H1 (cell line): ENCODE measurements around the gene PLCB4. TPM values are rescaled to one million over a fixed set of nuclear protein-coding genes. Genes with fewer than 3 reads are reported as not detected.

Source experiments
- CTCF ChIA-PET: fragments of 300-600 bp; sonication (Branson Sonifier 250); formaldehyde crosslinking; loops from one replicate; lab custom pipeline; 2021; ENCODE audit not compliant: partially characterized antibody; lab: Charles Lee
- POLR2A ChIA-PET: fragments of 300-600 bp; sonication (Branson Sonifier 250); formaldehyde crosslinking; loops from one replicate; lab custom pipeline; 2021; ENCODE audit warnings: inconsistent platforms; ENCODE audit not compliant: partially characterized antibody; lab: Charles Lee
- DNase-seq, 2 experiments: peaks; one replicate each; pipeline versions ENCODE4 v3.0.0 to v3.0.0-alpha.2; 2010 to 2022; ENCODE audit warnings: low spot score in 2 of 2, low read depth in 1 of 2, mixed read lengths in 1 of 2
- FAIRE-seq: peaks from 2 replicates; lab custom pipeline; 2011; peaks lifted over from hg19 to GRCh38; lab: Jason Lieb, UNC
- H2AFZ ChIP-seq: 2 replicates; pipeline ENCODE4 v1.8.1; 2012; ENCODE audit warnings: low read length, inconsistent platforms
- H2AK5ac ChIP-seq: 2 replicates; pipeline ENCODE4 v1.6.1; 2013; ENCODE audit warnings: low read depth, low read length
- H2BK120ac ChIP-seq: replicated peaks from 2 replicates; pipeline ENCODE3; 2013; ENCODE audit warnings: low read depth, low read length, inconsistent platforms
- H2BK12ac ChIP-seq: 2 replicates; pipeline ENCODE4 v1.6.1; 2013; ENCODE audit warnings: low read depth, low read length
- H2BK15ac ChIP-seq: 2 replicates; pipeline ENCODE4 v1.6.1; 2013; ENCODE audit warnings: low read length
- H2BK20ac ChIP-seq: 2 replicates; pipeline ENCODE4 v1.6.1; 2013; ENCODE audit warnings: low read length
- H2BK5ac ChIP-seq: 2 replicates; pipeline ENCODE4 v1.6.1; 2013; ENCODE audit warnings: low read depth, low read length
- H3K14ac ChIP-seq: 2 replicates; pipeline ENCODE4 v1.6.1; 2013; ENCODE audit warnings: inconsistent platforms; ENCODE audit not compliant: insufficient read length
- H3K18ac ChIP-seq: 2 replicates; pipeline ENCODE4 v1.6.1; 2013; ENCODE audit warnings: low read length; ENCODE audit errors: extremely low read depth
- H3K23ac ChIP-seq: 2 replicates; pipeline ENCODE4 v1.6.1; 2013; ENCODE audit warnings: inconsistent platforms; ENCODE audit not compliant: insufficient read length
- H3K23me2 ChIP-seq: 2 replicates; pipeline ENCODE4 v1.6.1; 2013; ENCODE audit warnings: low read depth, low read length
- H3K27ac ChIP-seq: 2 replicates; pipeline ENCODE4 v1.6.1; 2011; ENCODE audit warnings: low read depth, low read length, inconsistent platforms
- H3K27me3 ChIP-seq, 4 experiments: replicated peaks in 1 of 4; 1 replicate in 1 of 4; 2 replicates in 3 of 4; pipeline versions ENCODE4 v1.6.1 to v1.8.1; 2011 to 2013; ENCODE audit warnings: low read length in 3 of 4, mild to moderate bottlenecking in 3 of 4, inconsistent platforms in 2 of 4, mixed read lengths in 2 of 4, moderate library complexity in 1 of 4; ENCODE audit not compliant: control insufficient read depth in 3 of 4, insufficient read depth in 3 of 4; ENCODE audit errors: extremely low read depth in 1 of 4
- H3K36me3 ChIP-seq, 4 experiments: 2 replicates each; pipeline versions ENCODE4 v1.6.1 to v1.8.1; 2011 to 2013; ENCODE audit warnings: mild to moderate bottlenecking in 4 of 4, low read length in 3 of 4, moderate library complexity in 2 of 4, control low read depth in 1 of 4, inconsistent platforms in 1 of 4; ENCODE audit not compliant: insufficient read depth in 4 of 4, control insufficient read depth in 2 of 4
- H3K4ac ChIP-seq: replicated peaks from 2 replicates; pipeline ENCODE3; 2013; ENCODE audit warnings: low read length, low read depth, mixed read lengths, inconsistent platforms; ENCODE audit not compliant: insufficient read length
- H3K4me1 ChIP-seq, 4 experiments: replicated peaks in 1 of 4; 1 replicate in 1 of 4; 2 replicates in 3 of 4; pipeline versions ENCODE4 v1.6.1 to v1.8.1; 2011 to 2013; ENCODE audit warnings: low read length in 3 of 4, inconsistent platforms in 2 of 4, mixed read lengths in 1 of 4; ENCODE audit not compliant: insufficient read depth in 4 of 4, control insufficient read depth in 3 of 4
- H3K4me2 ChIP-seq, 2 experiments: 2 replicates each; pipeline versions ENCODE4 v1.6.1 to v1.8.1; 2011 to 2013; ENCODE audit warnings: low read depth in 2 of 2, low read length in 2 of 2, control low read depth in 1 of 2, inconsistent platforms in 1 of 2, mild to moderate bottlenecking in 1 of 2; ENCODE audit not compliant: insufficient read depth in 1 of 2
- H3K4me3 ChIP-seq, 4 experiments: fragments of 200-600, 300-600 bp in 1 of 4; sonication (generic), shearing (Covaris generic), sonication (Bioruptor Twin) in 1 of 4; 2 replicates each; pipeline versions ENCODE4 v1.5.1 to v1.8.1; 2011 to 2016; ENCODE audit warnings: low read length in 4 of 4, low read depth in 3 of 4, control low read depth in 2 of 4, inconsistent platforms in 2 of 4, mild to moderate bottlenecking in 2 of 4, mixed read lengths in 1 of 4, moderate library complexity in 1 of 4; ENCODE audit not compliant: insufficient read depth in 2 of 4; ENCODE audit errors: extremely low read depth in 1 of 4
- H3K56ac ChIP-seq: replicated peaks from 2 replicates; pipeline ENCODE3; 2013; ENCODE audit warnings: low read depth, mild to moderate bottlenecking, mixed read lengths, low read length, inconsistent platforms; ENCODE audit not compliant: insufficient read length
- H3K79me1 ChIP-seq: 2 replicates; pipeline ENCODE4 v1.6.1; 2013; ENCODE audit warnings: low read depth, low read length, control low read depth
- H3K79me2 ChIP-seq, 2 experiments: 2 replicates each; pipeline versions ENCODE4 v1.6.1 to v1.8.1; 2012 to 2013; ENCODE audit warnings: low read length in 2 of 2, mild to moderate bottlenecking in 2 of 2, inconsistent platforms in 1 of 2; ENCODE audit not compliant: insufficient read depth in 2 of 2, control insufficient read depth in 1 of 2
- H3K9ac ChIP-seq, 4 experiments: replicated peaks in 1 of 4; 1 replicate in 1 of 4; 2 replicates in 3 of 4; pipeline versions ENCODE4 v1.6.1 to v1.8.1; 2011 to 2013; ENCODE audit warnings: low read depth in 3 of 4, low read length in 3 of 4, control low read depth in 2 of 4, mild to moderate bottlenecking in 2 of 4, moderate library complexity in 2 of 4, inconsistent platforms in 1 of 4; ENCODE audit errors: extremely low read depth in 1 of 4
- H3K9me3 ChIP-seq, 2 experiments: 2 replicates each; pipeline versions ENCODE4 v1.6.1 to v1.8.1; 2012 to 2013; ENCODE audit warnings: mild to moderate bottlenecking in 2 of 2, moderate library complexity in 2 of 2, control low read depth in 1 of 2, inconsistent platforms in 1 of 2, low read depth in 1 of 2, low read length in 1 of 2, mixed read lengths in 1 of 2; ENCODE audit not compliant: insufficient read depth in 2 of 2
- H4K20me1 ChIP-seq, 2 experiments: replicated peaks in 1 of 2; 2 replicates each; pipeline versions ENCODE3 to v1.8.1; 2011 to 2013; ENCODE audit warnings: inconsistent platforms in 2 of 2, low read length in 2 of 2, mild to moderate bottlenecking in 1 of 2; ENCODE audit not compliant: insufficient read depth in 2 of 2, control insufficient read depth in 1 of 2
- H4K5ac ChIP-seq: 2 replicates; pipeline ENCODE4 v1.6.1; 2013; ENCODE audit warnings: low read length, low read depth, mixed read lengths, inconsistent platforms; ENCODE audit not compliant: insufficient read length
- H4K8ac ChIP-seq: 2 replicates; pipeline ENCODE4 v1.8.0; 2013; ENCODE audit warnings: mild to moderate bottlenecking, moderate library complexity, low read length, inconsistent platforms; ENCODE audit not compliant: insufficient read depth; ENCODE audit errors: extremely low read depth
- H4K91ac ChIP-seq: replicated peaks from 2 replicates; pipeline ENCODE3; 2013; ENCODE audit warnings: low read length, mixed read lengths, inconsistent platforms; ENCODE audit not compliant: insufficient read length
- KDM4A ChIP-seq: IDR thresholded peaks from one replicate; pipeline ENCODE4 v1.7.1; 2012; ENCODE audit warnings: low read depth, mild to moderate bottlenecking, moderate library complexity, low read length, inconsistent platforms; ENCODE audit not compliant: severe bottlenecking
- WGBS, 2 experiments: shearing (Covaris generic) in 1 of 2; methylation state at CpG; one replicate each; pipeline versions ENCODE4 v1.1.6 to v1.1.7; 2013 to 2015; ENCODE audit warnings: low lambda C conversion rate in 2 of 2, mixed read lengths in 2 of 2, inconsistent platforms in 1 of 2, low coverage in 1 of 2, missing lambda C conversion rate in 1 of 2; ENCODE audit not compliant: insufficient replicate concordance in 2 of 2, insufficient coverage in 1 of 2, insufficient read length in 1 of 2; ENCODE audit errors: extremely low coverage in 1 of 2, missing lambda C conversion rate in 1 of 2; 5-methylcytosine and 5-hydroxymethylcytosine counted together
- polyA plus RNA-seq, 7 experiments: library from polyadenylated mRNA; depleted of rRNA in 3 of 7; stranded (reverse) in 5 of 7; unstranded in 2 of 7; fragments of >200 nt in 5 of 7; fragments of 200-250 nt in 2 of 7; gene quantifications; 1 replicate in 5 of 7; 2 replicates in 1 of 7; 4 replicates in 1 of 7; pipeline versions ENCODE4 v1.2.1 to v1.2.3, GENCODE V29; 2011 to 2013; ENCODE audit warnings: missing spikeins in 2 of 7, mixed read lengths in 2 of 7
- total RNA-seq: library from RNA; stranded (reverse); fragmentation: NEBNext Ultra II Directional; extraction: Animal tissue kit (Norgen Biotek cat#: 25700); gene quantifications from 2 replicates; pipeline ENCODE4 v1.2.1, GENCODE V29; 2021

PLCB4 gene
- total and polyA plus RNA-seq, 2 of the 8 experiments (the other 6 are each of a cell fraction or from before 2014, with no cell fraction given) = 3.2 to 14.1 TPM

- Histone ChIP-seq H4K91ac (no peak overlapping the region), H3K27ac (no peak overlapping the region), H2BK120ac (no peak overlapping the region), H2BK12ac (no peak overlapping the region), H4K5ac (no peak overlapping the region), H3K27me3 (no peaks in the 10 kb centered on the region), H4K20me1 (no peaks in the 10 kb centered on the region), H2AK5ac (no peak overlapping the region), H4K8ac (no peak overlapping the region), H3K4ac (no peak overlapping the region), H2BK5ac (no peak overlapping the region), H3K36me3 (peaks cover 2 to 14% (median 5%) of the 10 kb centered on the region in 4 experiments; a peak in 5 of 8 replicates), H3K56ac (no peak overlapping the region), H2BK15ac (no peak overlapping the region), H3K9me3 (0 out of 4 replicates have a peak, but pooled peaks cover 0 to 5% of the 10 kb centered on the region in 2 experiments), H3K4me2 (no peak overlapping the region), H2AFZ (no peak overlapping the region), H3K79me2 (no peaks in the 10 kb centered on the region), H3K4me3 (no peak overlapping the region), H2BK20ac (no peak overlapping the region), H3K23me2 (no peaks in the 10 kb centered on the region), H3K9ac (no peak overlapping the region), H3K14ac (no peak overlapping the region), H3K4me1 (peaks cover 0 to 5% (median 1%) of the 10 kb centered on the region in 4 experiments; a peak in 5 of 7 replicates), H3K23ac (no peak overlapping the region), H3K79me1 (no peaks in the 10 kb centered on the region), H3K18ac (no peak overlapping the region)
- no peak for TF ChIP-seq KDM4A
- FAIRE-seq = no peak
- POLR2A ChIA-PET = no interaction called here
- CTCF ChIA-PET = interaction anchor here (0.9 kb wide), 1 partner anchor 56 kb away, joined by 3 read pairs; no protein-coding TSS in a partner anchor
- DNase-seq = no peak
- WGBS, 2 experiments = 97% methylated on average over 3 of the region's 3 CpGs; no CpG with 5 or more reads in 1 of the 2 experiments
Observed at GRCh38 chr20:9402546-9402945, 333.7 kb downstream of the PLCB4 start.
